ENCODE results near the gene SUGCT. TPM values are rescaled to one million over a fixed set of nuclear protein-coding genes. Genes with fewer than 3 reads are reported as not detected.

SUGCT gene
- total and polyA plus RNA-seq, 9 of the 15 experiments (the other 6 are each of a cell fraction or from before 2014, with no cell fraction given): 0.58 to 2.5 (median 1.4) TPM

GRCh38 chr7:40297741-40298311 lies 163.0 kb downstream of the SUGCT start:
- ATAC-seq: no peak
- Histone ChIP-seq H3K9me1 (ENCODE audit: control insufficient read depth, insufficient read depth, low read length) (no peaks in the 10 kb centered on the region), H3K36me3 (ENCODE audit: control insufficient read depth, insufficient read depth, low read length) (no peaks in the 10 kb centered on the region), H3K4me2 (ENCODE audit: insufficient read depth, low read length) (no peak overlapping the region), H2AFZ (ENCODE audit: low read depth, low read length) (no peak overlapping the region), H3K27ac (ENCODE audit: extremely low read depth, low read depth, low read length) (no peak overlapping the region), H4K20me1 (replicated peaks; ENCODE audit: control insufficient read depth, insufficient read depth, low read length) (no peaks in the 10 kb centered on the region), H3K9ac (ENCODE audit: insufficient read depth in 1 of 2, low read depth in 2 of 2, low read length in 2 of 2) (no peak overlapping the region), H3K4me1 (replicated peaks in 1 of 2; ENCODE audit: control insufficient read depth in 2 of 2, insufficient read depth in 2 of 2, low read length in 2 of 2) (no peaks in the 10 kb centered on the region), H3K27me3 (ENCODE audit: control insufficient read depth in 2 of 2, insufficient read depth in 2 of 2, low read length in 2 of 2) (no peaks in the 10 kb centered on the region), H3K4me3 (no peak overlapping the region), H3K79me2 (ENCODE audit: control insufficient read depth, insufficient read depth, low read length) (no peaks in the 10 kb centered on the region), H3K9me3 (replicated peaks; ENCODE audit: control insufficient read depth, insufficient read depth, low read depth, low read length) (no peaks in the 10 kb centered on the region)
- in situ Hi-C loops (cut with MboI): no loop called here
- BruUV-seq (replicated peaks): no TSS peak
- FAIRE-seq: no peak
- no peak for DNase-seq (ENCODE audit: extremely low read depth in 1 of 4, low spot score in 3 of 4)
- TF ChIP-seq ARNT (IDR thresholded peaks at IDR 0.05) (no peak), HINFP (tag; conservative IDR thresholded peaks at IDR 0.05; ENCODE audit: low read depth) (no peak), ZNF134 (CRISPR knock-in tag; conservative IDR thresholded peaks at IDR 0.05) (no peak), BRD4 (IDR thresholded peaks at IDR 0.05) (no peak)
- TF ChIP-seq, protein P1, sequence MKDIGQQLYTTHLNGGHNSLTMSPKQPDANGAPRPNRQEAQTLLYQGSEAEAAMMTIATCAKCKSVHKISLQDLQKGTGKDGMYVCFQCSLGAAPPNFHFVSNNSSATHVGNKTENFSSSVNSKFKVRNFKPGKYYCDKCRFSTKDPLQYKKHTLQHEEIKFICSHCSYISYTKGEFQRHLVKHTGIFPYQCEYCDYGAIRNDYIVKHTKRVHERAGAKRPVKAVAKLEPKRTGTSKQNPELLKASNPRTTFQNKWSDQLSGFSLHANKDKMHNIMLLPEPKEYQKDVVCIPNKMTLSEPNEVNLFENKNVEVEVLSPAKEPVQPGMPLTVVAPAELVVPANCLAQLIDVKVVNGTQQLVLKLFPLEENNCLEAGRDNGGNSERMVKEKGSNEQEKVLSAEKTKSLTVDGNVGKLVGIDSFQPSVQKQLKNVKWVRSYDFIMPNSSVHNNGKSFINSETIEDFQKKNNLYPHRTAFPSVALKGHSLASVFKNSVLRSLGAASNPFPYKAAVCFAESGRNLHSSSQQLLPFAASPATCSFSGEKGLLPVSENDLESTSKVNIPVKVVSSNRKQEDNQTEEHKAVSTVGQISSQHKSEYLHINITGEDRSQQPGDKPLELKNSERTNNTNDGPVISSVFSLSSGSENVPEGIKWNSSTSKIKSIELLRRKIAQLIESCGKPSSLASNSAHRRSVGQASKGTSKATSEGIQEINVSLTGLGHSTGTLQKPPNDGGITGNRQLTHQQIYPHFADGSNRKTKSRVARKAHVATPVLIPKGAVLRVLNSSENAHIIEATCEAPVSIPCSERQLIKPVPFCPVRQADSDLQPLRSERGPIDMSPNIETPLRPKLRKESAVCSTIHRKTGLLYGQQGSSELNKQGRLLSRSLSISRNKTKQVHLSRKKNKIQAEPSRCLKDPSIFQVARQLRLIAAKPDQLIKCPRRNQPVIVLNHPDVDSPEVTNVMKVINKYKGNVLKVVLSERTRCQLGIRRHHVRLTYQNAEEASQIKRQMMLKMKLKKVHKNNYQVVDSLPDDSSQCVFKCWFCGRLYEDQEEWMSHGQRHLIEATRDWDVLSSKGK (CRISPR knock-in tag; IDR thresholded peaks at IDR 0.05): no peak
- ChIA-PET CTCF (ENCODE audit: low intra/inter-chr PET ratio) (no interaction called here), POLR2A (no interaction called here)
- intact Hi-C loops (cut with micrococcal nuclease): no loop called here
- 5% methylated on average over 1 of the region's 1 CpG for WGBS (ENCODE audit: insufficient coverage, low coverage, missing lambda C conversion rate)

Data from K562 (cell line).